Measurements from ENCODE around the gene UNC5B. TPM values are rescaled to one million over a fixed set of nuclear protein-coding genes. Genes with fewer than 3 reads are reported as not detected.

UNC5B gene
- total RNA-seq, 1 experiment from 2014 or later: 80.5 TPM

DNA sequence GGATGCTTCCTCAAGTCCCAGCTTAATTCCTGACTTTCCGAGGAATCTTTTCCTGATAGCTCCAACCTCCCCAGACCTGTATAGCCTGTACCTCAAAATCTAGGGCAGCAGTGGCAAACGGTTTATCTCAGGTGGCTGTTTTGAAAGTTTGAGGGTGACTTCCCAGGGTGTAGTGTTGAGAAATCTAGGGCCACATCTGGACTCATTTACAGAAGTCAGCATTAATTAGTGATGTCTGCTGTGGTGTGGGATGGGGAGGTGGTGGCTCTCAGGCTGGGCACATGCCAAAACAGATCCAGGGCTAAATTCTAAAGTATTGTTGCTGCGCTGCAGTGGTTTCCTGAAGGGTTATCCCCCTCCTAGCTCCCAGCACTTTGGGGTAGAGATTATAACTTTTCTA, 38.0 kb downstream of the UNC5B start:
- BruUV-seq (replicated peaks): no TSS peak
- peaks cover 48% of the 10 kb centered on the region for H3K4me1 Mint-ChIP-seq (ENCODE audit: insufficient read depth, unreplicated experiment)
- peaks cover 6% of the 10 kb centered on the region for H3K36me3 Mint-ChIP-seq (ENCODE audit: insufficient read depth, unreplicated experiment)
- TF ChIP-seq, protein P1, sequence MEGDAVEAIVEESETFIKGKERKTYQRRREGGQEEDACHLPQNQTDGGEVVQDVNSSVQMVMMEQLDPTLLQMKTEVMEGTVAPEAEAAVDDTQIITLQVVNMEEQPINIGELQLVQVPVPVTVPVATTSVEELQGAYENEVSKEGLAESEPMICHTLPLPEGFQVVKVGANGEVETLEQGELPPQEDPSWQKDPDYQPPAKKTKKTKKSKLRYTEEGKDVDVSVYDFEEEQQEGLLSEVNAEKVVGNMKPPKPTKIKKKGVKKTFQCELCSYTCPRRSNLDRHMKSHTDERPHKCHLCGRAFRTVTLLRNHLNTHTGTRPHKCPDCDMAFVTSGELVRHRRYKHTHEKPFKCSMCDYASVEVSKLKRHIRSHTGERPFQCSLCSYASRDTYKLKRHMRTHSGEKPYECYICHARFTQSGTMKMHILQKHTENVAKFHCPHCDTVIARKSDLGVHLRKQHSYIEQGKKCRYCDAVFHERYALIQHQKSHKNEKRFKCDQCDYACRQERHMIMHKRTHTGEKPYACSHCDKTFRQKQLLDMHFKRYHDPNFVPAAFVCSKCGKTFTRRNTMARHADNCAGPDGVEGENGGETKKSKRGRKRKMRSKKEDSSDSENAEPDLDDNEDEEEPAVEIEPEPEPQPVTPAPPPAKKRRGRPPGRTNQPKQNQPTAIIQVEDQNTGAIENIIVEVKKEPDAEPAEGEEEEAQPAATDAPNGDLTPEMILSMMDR (IDR thresholded peaks at IDR 0.05; ENCODE audit: unreplicated experiment): no peak
- no peak overlapping the region for H3K4me3 Mint-ChIP-seq (ENCODE audit: unreplicated experiment)
- intact Hi-C loops (cut with micrococcal nuclease): no loop called here
- CTCF ChIA-PET: interaction anchor here (0.6 to 0.7 kb wide), 2 partner anchors 36 to 455 kb away, joined by 4 read pairs; no protein-coding TSS in a partner anchor
- no peak overlapping the region for H3K27ac Mint-ChIP-seq (ENCODE audit: low read depth, unreplicated experiment)
- no peaks in the 10 kb centered on the region for H3K27me3 Mint-ChIP-seq (ENCODE audit: insufficient read depth, unreplicated experiment)
- POLR2A ChIA-PET: interaction anchor here (10.1 kb wide), 1 partner anchor 34 kb away, joined by 146 read pairs; the partner anchor contains the start of gene UNC5B
- DNase-seq (ENCODE audit: unreplicated experiment): no peak
- no peaks in the 10 kb centered on the region for H3K9me3 Mint-ChIP-seq (ENCODE audit: unreplicated experiment)

- H3K36me3 Mint-ChIP-seq (ENCODE audit: insufficient read depth, unreplicated experiment): peaks cover 6% of the 10 kb centered on the region
- no TSS peak for BruUV-seq (replicated peaks)
- no peaks in the 10 kb centered on the region for H3K9me3 Mint-ChIP-seq (ENCODE audit: unreplicated experiment)
- H3K4me1 Mint-ChIP-seq (ENCODE audit: insufficient read depth, unreplicated experiment): peaks cover 48% of the 10 kb centered on the region
- H3K4me3 Mint-ChIP-seq (ENCODE audit: unreplicated experiment): no peak overlapping the region
- POLR2A ChIA-PET: no interaction called here
- TF ChIP-seq, protein P1 (IDR thresholded peaks at IDR 0.05; ENCODE audit: unreplicated experiment): no peak
- H3K27me3 Mint-ChIP-seq (ENCODE audit: insufficient read depth, unreplicated experiment): no peaks in the 10 kb centered on the region
- H3K27ac Mint-ChIP-seq (ENCODE audit: low read depth, unreplicated experiment): no peak overlapping the region
- CTCF ChIA-PET: interaction anchor here (0.6 kb wide), 1 partner anchor 454 kb away, joined by 4 read pairs; no protein-coding TSS in a partner anchor
- DNase-seq (ENCODE audit: unreplicated experiment): no peak
- intact Hi-C loops (cut with micrococcal nuclease): no loop called here
Observed at GRCh38 chr10:71250842-71251241, 38.5 kb downstream of the UNC5B start.

GRCh38 chr10:71251319-71251718, 38.9 kb downstream of the UNC5B start:
- DNase-seq (ENCODE audit: unreplicated experiment): no peak
- intact Hi-C loops (cut with micrococcal nuclease): no loop called here
- H3K27me3 Mint-ChIP-seq (ENCODE audit: insufficient read depth, unreplicated experiment): no peaks in the 10 kb centered on the region
- peaks cover 48% of the 10 kb centered on the region for H3K4me1 Mint-ChIP-seq (ENCODE audit: insufficient read depth, unreplicated experiment)
- no peak overlapping the region for H3K27ac Mint-ChIP-seq (ENCODE audit: low read depth, unreplicated experiment)
- no peaks in the 10 kb centered on the region for H3K9me3 Mint-ChIP-seq (ENCODE audit: unreplicated experiment)
- TF ChIP-seq, protein P1 (IDR thresholded peaks at IDR 0.05; ENCODE audit: unreplicated experiment): no peak
- POLR2A ChIA-PET: no interaction called here
- CTCF ChIA-PET: no interaction called here
- no peak overlapping the region for H3K4me3 Mint-ChIP-seq (ENCODE audit: unreplicated experiment)
- H3K36me3 Mint-ChIP-seq (ENCODE audit: insufficient read depth, unreplicated experiment): peaks cover 6% of the 10 kb centered on the region
- no TSS peak for BruUV-seq (replicated peaks)

DNA sequence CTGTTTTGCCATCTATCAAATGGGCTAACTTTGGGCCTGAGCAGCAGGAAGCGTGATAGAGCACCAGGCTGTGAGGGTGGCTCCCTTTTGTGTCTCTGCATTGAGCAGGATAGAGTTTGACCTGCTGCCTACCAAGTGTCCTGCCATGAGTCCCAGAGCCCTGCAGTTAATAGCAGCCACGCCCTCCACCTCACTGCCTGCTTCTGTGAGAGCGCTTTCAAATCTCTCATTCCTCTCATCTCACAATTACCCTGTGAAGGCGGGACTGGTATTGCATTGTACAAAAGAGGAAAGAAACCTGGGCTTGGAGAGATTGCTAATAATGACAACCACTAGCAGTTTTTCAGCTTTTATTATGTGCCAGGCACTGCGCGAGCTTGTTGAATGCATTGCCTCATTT, 39.9 kb downstream of the UNC5B start:
- Mint-ChIP-seq H3K4me1 (ENCODE audit: insufficient read depth, unreplicated experiment) (peaks cover 48% of the 10 kb centered on the region), H3K9me3 (ENCODE audit: unreplicated experiment) (no peaks in the 10 kb centered on the region), H3K36me3 (ENCODE audit: insufficient read depth, unreplicated experiment) (peaks cover 6% of the 10 kb centered on the region), H3K27ac (ENCODE audit: low read depth, unreplicated experiment) (peak overlapping the region; percentile 85), H3K4me3 (ENCODE audit: unreplicated experiment) (no peak overlapping the region), H3K27me3 (ENCODE audit: insufficient read depth, unreplicated experiment) (no peaks in the 10 kb centered on the region)
- CTCF ChIA-PET: interaction anchor here (1.1 kb wide), 2 partner anchors 18 to 19 kb away, joined by 3 to 6 read pairs; no protein-coding TSS in a partner anchor
- POLR2A ChIA-PET: interaction anchor here (0.6 to 1.7 kb wide), 2 partner anchors 7 to 584 kb away, joined by 4 read pairs; no protein-coding TSS in a partner anchor
- intact Hi-C loops (cut with micrococcal nuclease): no loop called here
- no TSS peak for BruUV-seq (replicated peaks)
- TF ChIP-seq, protein P1 (IDR thresholded peaks at IDR 0.05; ENCODE audit: unreplicated experiment): no peak
- DNase-seq (ENCODE audit: unreplicated experiment): no peak

Data from MCF 10A (cell line).